ENCODE data around the gene CERS1.

The CERS1 gene

GRCh38 chr19:18910010-18910409, 14.1 kb upstream of the CERS1 start:
- Histone ChIP-seq H3K4me1 (ENCODE audit: insufficient read depth, low read length, poor library complexity, severe bottlenecking) (no peaks in the 10 kb centered on the region), H3K4me2 (ENCODE audit: low read depth, low read length, poor library complexity, severe bottlenecking) (no peak overlapping the region), H4K20me1 (ENCODE audit: insufficient read depth, low read length, poor library complexity, severe bottlenecking) (peaks cover 2% of the 10 kb centered on the region), H3K9ac (ENCODE audit: low read depth, low read length, poor library complexity, severe bottlenecking) (no peak overlapping the region), H3K79me2 (ENCODE audit: insufficient read depth, low read length) (peaks cover 22% of the 10 kb centered on the region; the same call in 1 of the 2 replicates), H3F3A (ENCODE audit: low read depth) (no peaks in the 10 kb centered on the region), H3K9me2 (replicated peaks; ENCODE audit: low read depth, low read length) (no peaks in the 10 kb centered on the region), H3K36me3 (ENCODE audit: insufficient read depth, low read length) (no peaks in the 10 kb centered on the region; the same call in 1 of the 2 replicates), H3K27me3 (ENCODE audit: insufficient read depth, low read length, poor library complexity, severe bottlenecking) (no peaks in the 10 kb centered on the region), H3K9me3 (ENCODE audit: insufficient read depth, low read depth, low read length) (no peaks in the 10 kb centered on the region), H3K4me3 (ENCODE audit: low read length, poor library complexity, severe bottlenecking) (no peak overlapping the region), H2AFZ (ENCODE audit: low read length) (no peak overlapping the region)
- no peak for TF ChIP-seq CTCF (conservative IDR thresholded peaks at IDR 0.05; ENCODE audit: low read length)
- TF ChIP-seq EZH2phosphoT487 (IDR thresholded peaks at IDR 0.05; ENCODE audit: borderline replicate concordance), result no peak

GRCh38 chr19:18908917-18909619, 13.1 kb upstream of the CERS1 start:
- H3K4me2 ChIP-seq (ENCODE audit: low read depth, low read length, poor library complexity, severe bottlenecking), result no peak overlapping the region
- H3K9me3 ChIP-seq (ENCODE audit: insufficient read depth, low read depth, low read length), result no peaks in the 10 kb centered on the region
- no peak overlapping the region for H3K4me3 ChIP-seq (ENCODE audit: low read length, poor library complexity, severe bottlenecking)
- H3K4me1 ChIP-seq (ENCODE audit: insufficient read depth, low read length, poor library complexity, severe bottlenecking), result no peaks in the 10 kb centered on the region
- no peak overlapping the region for H3K9ac ChIP-seq (ENCODE audit: low read depth, low read length, poor library complexity, severe bottlenecking)
- no peak overlapping the region for H2AFZ ChIP-seq (ENCODE audit: low read length)
- TF ChIP-seq CTCF (conservative IDR thresholded peaks at IDR 0.05; ENCODE audit: low read length), result no peak
- no peak for TF ChIP-seq EZH2phosphoT487 (IDR thresholded peaks at IDR 0.05; ENCODE audit: borderline replicate concordance)
- no peaks in the 10 kb centered on the region for H3K27me3 ChIP-seq (ENCODE audit: insufficient read depth, low read length, poor library complexity, severe bottlenecking)
- no peaks in the 10 kb centered on the region for H3F3A ChIP-seq (ENCODE audit: low read depth)
- H3K79me2 ChIP-seq (ENCODE audit: insufficient read depth, low read length), result peaks cover 13% of the 10 kb centered on the region; the same call in 1 of the 2 replicates
- H3K36me3 ChIP-seq (ENCODE audit: insufficient read depth, low read length), result no peaks in the 10 kb centered on the region; the same call in 1 of the 2 replicates
- H3K9me2 ChIP-seq (replicated peaks; ENCODE audit: low read depth, low read length), result no peaks in the 10 kb centered on the region
- H4K20me1 ChIP-seq (ENCODE audit: insufficient read depth, low read length, poor library complexity, severe bottlenecking), result no peaks in the 10 kb centered on the region

- Histone ChIP-seq H3K27me3 (ENCODE audit: insufficient read depth, low read length, poor library complexity, severe bottlenecking) (no peaks in the 10 kb centered on the region), H3F3A (ENCODE audit: low read depth) (no peaks in the 10 kb centered on the region), H2AFZ (ENCODE audit: low read length) (no peak overlapping the region), H3K9me3 (ENCODE audit: insufficient read depth, low read depth, low read length) (no peaks in the 10 kb centered on the region), H3K9ac (ENCODE audit: low read depth, low read length, poor library complexity, severe bottlenecking) (no peak overlapping the region), H3K4me1 (ENCODE audit: insufficient read depth, low read length, poor library complexity, severe bottlenecking) (no peaks in the 10 kb centered on the region), H3K9me2 (replicated peaks; ENCODE audit: low read depth, low read length) (no peaks in the 10 kb centered on the region), H3K4me3 (ENCODE audit: low read length, poor library complexity, severe bottlenecking) (no peak overlapping the region), H3K79me2 (ENCODE audit: insufficient read depth, low read length) (no peaks in the 10 kb centered on the region), H3K4me2 (ENCODE audit: low read depth, low read length, poor library complexity, severe bottlenecking) (no peak overlapping the region), H3K36me3 (ENCODE audit: insufficient read depth, low read length) (no peaks in the 10 kb centered on the region; the same call in 1 of the 2 replicates), H4K20me1 (ENCODE audit: insufficient read depth, low read length, poor library complexity, severe bottlenecking) (no peaks in the 10 kb centered on the region)
- TF ChIP-seq CTCF (conservative IDR thresholded peaks at IDR 0.05; ENCODE audit: low read length) (no peak), EZH2phosphoT487 (IDR thresholded peaks at IDR 0.05; ENCODE audit: borderline replicate concordance) (no peak)
These were observed 10.9 kb upstream of the CERS1 start for GRCh38 chr19:18906605-18907519.
